Trophoblast cell (in vitro differentiated cells and primary cell): ENCODE measurements around the gene ABCA13.
A peak's percentile ranks its signal among the peaks of the same experiment; 100 is the strongest.

ENCODE experiments used
- DNase-seq, 2 donors: peaks; one replicate each; pipeline ENCODE4 v3.0.0-alpha.2; 2016
- H2AFZ ChIP-seq: 2 replicates; pipeline ENCODE4 v1.6.1; 2013; ENCODE audit warnings: low read length, moderate library complexity, mild to moderate bottlenecking; ENCODE audit not compliant: insufficient read depth, poor library complexity
- H2AK5ac ChIP-seq: 2 replicates; pipeline ENCODE4 v1.6.1; 2013; ENCODE audit warnings: mild to moderate bottlenecking, low read length
- H2BK120ac ChIP-seq: 2 replicates; pipeline ENCODE4 v1.6.1; 2013; ENCODE audit warnings: low read length, mild to moderate bottlenecking, moderate library complexity; ENCODE audit not compliant: insufficient read depth, poor library complexity
- H2BK12ac ChIP-seq: 2 replicates; pipeline ENCODE4 v1.6.1; 2013; ENCODE audit warnings: mild to moderate bottlenecking, low read length, moderate library complexity
- H2BK5ac ChIP-seq: 2 replicates; pipeline ENCODE4 v1.6.1; 2013; ENCODE audit warnings: low read length, low read depth, moderate library complexity, mild to moderate bottlenecking; ENCODE audit not compliant: poor library complexity
- H3K14ac ChIP-seq: 2 replicates; pipeline ENCODE4 v1.6.1; 2013; ENCODE audit warnings: mild to moderate bottlenecking, low read length
- H3K18ac ChIP-seq: 2 replicates; pipeline ENCODE4 v1.6.1; 2013; ENCODE audit warnings: mild to moderate bottlenecking, low read length
- H3K23ac ChIP-seq: 2 replicates; pipeline ENCODE4 v1.6.1; 2013; ENCODE audit warnings: low read length
- H3K27ac ChIP-seq: 2 replicates; pipeline ENCODE4 v1.5.1; 2013; ENCODE audit warnings: low read depth, mild to moderate bottlenecking, inconsistent platforms, low read length, moderate library complexity
- H3K27me3 ChIP-seq: 2 replicates; pipeline ENCODE4 v1.6.1; 2013; ENCODE audit warnings: inconsistent platforms, mild to moderate bottlenecking, low read length, moderate library complexity; ENCODE audit not compliant: insufficient read depth
- H3K36me3 ChIP-seq, 2 experiments: 1 replicate in 1 of 2; 2 replicates in 1 of 2; pipeline ENCODE4 v1.6.1; 2013; ENCODE audit warnings: low read length in 2 of 2, mild to moderate bottlenecking in 2 of 2, moderate library complexity in 1 of 2; ENCODE audit not compliant: insufficient read depth in 2 of 2, control insufficient read depth in 1 of 2
- H3K4ac ChIP-seq: 2 replicates; pipeline ENCODE4 v1.6.1; 2013; ENCODE audit warnings: low read depth, mild to moderate bottlenecking, low read length, moderate library complexity
- H3K4me1 ChIP-seq, 2 experiments: 1 replicate in 1 of 2; 2 replicates in 1 of 2; pipeline ENCODE4 v1.6.1; 2013; ENCODE audit warnings: low read length in 2 of 2, mild to moderate bottlenecking in 2 of 2, moderate library complexity in 1 of 2; ENCODE audit not compliant: insufficient read depth in 2 of 2, control insufficient read depth in 1 of 2
- H3K4me2 ChIP-seq: 2 replicates; pipeline ENCODE4 v1.6.1; 2013; ENCODE audit warnings: inconsistent platforms, mild to moderate bottlenecking, low read length, moderate library complexity
- H3K4me3 ChIP-seq: 2 replicates; pipeline ENCODE4 v1.5.1; 2013; ENCODE audit warnings: mild to moderate bottlenecking, low read depth, low read length, inconsistent platforms
- H3K79me1 ChIP-seq: one replicate; pipeline ENCODE4 v1.6.1; 2013; ENCODE audit warnings: low read length
- H3K79me2 ChIP-seq: 2 replicates; pipeline ENCODE4 v1.6.1; 2013; ENCODE audit warnings: low read length, mild to moderate bottlenecking; ENCODE audit not compliant: control insufficient read depth, insufficient read depth, poor library complexity
- H3K9ac ChIP-seq: 2 replicates; pipeline ENCODE4 v1.6.1; 2013; ENCODE audit warnings: mild to moderate bottlenecking, low read length
- H3K9me3 ChIP-seq: 2 replicates; pipeline ENCODE4 v1.6.1; 2013; ENCODE audit warnings: low read depth, mild to moderate bottlenecking, control low read depth, inconsistent platforms, low read length; ENCODE audit not compliant: insufficient read depth
- H4K12ac ChIP-seq: 2 replicates; pipeline ENCODE4 v1.6.1; 2013; ENCODE audit warnings: low read depth, mild to moderate bottlenecking, low read length, moderate library complexity
- H4K8ac ChIP-seq: 2 replicates; pipeline ENCODE4 v1.6.1; 2013; ENCODE audit warnings: low read depth, mild to moderate bottlenecking, low read length, moderate library complexity
- H4K91ac ChIP-seq: one replicate; pipeline ENCODE4 v1.6.1; 2013; ENCODE audit warnings: low read depth, mild to moderate bottlenecking, low read length, moderate library complexity
- WGBS: extraction: QIAGEN DNeasy Blood & Tissue Kit; methylation state at CpG from one replicate; pipeline ENCODE4 v1.1.7; 2013; ENCODE audit warnings: missing lambda C conversion rate; ENCODE audit not compliant: insufficient read length, insufficient coverage; ENCODE audit errors: extremely low coverage; 5-methylcytosine and 5-hydroxymethylcytosine counted together

Gene ABCA13

DNA sequence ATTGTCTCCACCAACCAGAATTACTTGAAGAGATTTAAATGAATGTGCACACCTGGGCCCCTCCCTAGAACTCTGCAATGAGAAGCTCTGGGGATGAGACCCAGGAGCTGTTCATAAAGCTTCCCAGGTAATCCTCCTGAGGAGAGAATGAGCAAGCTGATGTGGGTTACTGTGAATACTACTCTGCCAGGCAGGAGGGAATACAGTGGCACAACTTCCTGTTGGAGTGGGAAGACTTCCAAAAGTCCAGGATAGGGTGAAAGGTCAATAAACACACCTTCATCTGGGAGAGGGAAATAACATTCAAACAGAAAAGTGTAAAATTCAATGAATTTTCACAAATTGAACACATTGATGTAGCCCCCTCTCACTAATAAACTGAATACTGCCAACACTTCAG lies 351.4 kb downstream of the ABCA13 start:
- DNase-seq: no peak
- Histone ChIP-seq H2AFZ (no peak overlapping the region), H3K79me2 (no peaks in the 10 kb centered on the region), H3K79me1 (no peaks in the 10 kb centered on the region), H4K8ac (no peak overlapping the region), H4K91ac (no peak overlapping the region), H3K4me2 (no peak overlapping the region), H3K4me1 (no peaks in the 10 kb centered on the region), H3K14ac (no peak overlapping the region), H3K9ac (no peak overlapping the region), H3K23ac (no peak overlapping the region), H3K36me3 (no peaks in the 10 kb centered on the region), H3K27me3 (no peaks in the 10 kb centered on the region), H2BK120ac (no peak overlapping the region), H3K9me3 (no peaks in the 10 kb centered on the region), H2BK5ac (no peak overlapping the region), H3K4ac (no peak overlapping the region), H2AK5ac (no peak overlapping the region), H3K18ac (no peak overlapping the region), H4K12ac (no peak overlapping the region), H2BK12ac (no peak overlapping the region), H3K4me3 (no peak overlapping the region), H3K27ac (no peak overlapping the region)

DNA sequence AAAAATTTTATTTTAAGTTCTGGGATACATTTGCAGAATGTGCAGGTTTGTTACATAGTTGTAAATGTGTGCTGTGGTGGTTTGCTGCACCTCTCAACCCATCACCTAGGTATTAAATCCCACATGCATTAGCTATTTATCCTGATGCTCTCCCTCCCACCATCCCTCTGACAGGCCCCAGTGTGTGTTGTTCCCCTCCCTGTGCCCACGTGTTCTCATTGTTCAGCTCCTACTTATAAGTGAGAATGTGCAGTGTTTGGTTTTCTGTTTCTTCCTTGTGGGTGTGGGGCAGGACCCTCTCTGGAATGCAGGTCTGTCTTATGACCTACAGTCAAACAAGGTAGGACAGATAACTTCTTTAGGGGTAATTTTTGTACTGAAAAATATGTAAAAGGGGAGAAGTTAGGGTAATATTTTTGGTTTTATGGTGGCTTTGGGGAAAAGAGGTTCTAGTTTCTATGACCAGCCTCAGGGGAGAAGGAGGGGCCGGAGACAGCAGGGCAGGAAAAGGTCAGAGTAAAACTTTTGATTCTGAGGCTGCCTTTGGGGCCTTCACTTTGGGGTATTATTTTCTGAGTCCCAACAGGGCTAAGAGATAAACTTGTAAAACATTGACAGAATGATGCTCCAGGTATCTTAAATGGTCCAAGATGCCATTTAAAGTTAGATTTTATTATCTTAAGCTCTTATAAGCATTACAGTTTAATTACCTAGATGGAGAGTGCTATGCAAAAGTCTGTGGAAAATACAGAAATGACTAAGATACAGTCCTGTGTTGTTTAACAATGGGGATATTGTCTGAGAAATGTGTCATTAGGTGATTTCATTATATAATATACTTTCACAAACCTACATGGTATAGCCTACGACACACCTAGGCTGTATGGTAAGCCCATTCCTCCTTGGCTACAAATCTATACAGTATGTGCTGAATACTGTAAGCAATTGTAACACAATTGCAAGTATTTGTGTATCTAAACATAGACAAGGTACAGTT lies 354.8 kb downstream of the ABCA13 start:
- H3K14ac ChIP-seq: no peak overlapping the region
- no peak overlapping the region for H3K27ac ChIP-seq
- H3K18ac ChIP-seq: no peak overlapping the region
- no peak overlapping the region for H3K9ac ChIP-seq
- no peaks in the 10 kb centered on the region for H3K27me3 ChIP-seq
- no peak overlapping the region for H4K8ac ChIP-seq
- no peak overlapping the region for H3K4ac ChIP-seq
- no peaks in the 10 kb centered on the region for H3K36me3 ChIP-seq
- no peaks in the 10 kb centered on the region for H3K4me1 ChIP-seq
- no peak overlapping the region for H3K4me2 ChIP-seq
- no peaks in the 10 kb centered on the region for H3K79me2 ChIP-seq
- H2BK120ac ChIP-seq: no peak overlapping the region
- no peak overlapping the region for H4K91ac ChIP-seq
- H2BK5ac ChIP-seq: no peak overlapping the region
- no peak overlapping the region for H3K4me3 ChIP-seq
- WGBS: no CpG with 5 or more reads among the region's 3 CpGs
- no peak for DNase-seq
- H3K9me3 ChIP-seq: no peaks in the 10 kb centered on the region
- no peak overlapping the region for H2AK5ac ChIP-seq
- no peak overlapping the region for H2AFZ ChIP-seq
- H2BK12ac ChIP-seq: no peak overlapping the region
- no peak overlapping the region for H3K23ac ChIP-seq
- H3K79me1 ChIP-seq: no peaks in the 10 kb centered on the region
- H4K12ac ChIP-seq: no peak overlapping the region

DNA sequence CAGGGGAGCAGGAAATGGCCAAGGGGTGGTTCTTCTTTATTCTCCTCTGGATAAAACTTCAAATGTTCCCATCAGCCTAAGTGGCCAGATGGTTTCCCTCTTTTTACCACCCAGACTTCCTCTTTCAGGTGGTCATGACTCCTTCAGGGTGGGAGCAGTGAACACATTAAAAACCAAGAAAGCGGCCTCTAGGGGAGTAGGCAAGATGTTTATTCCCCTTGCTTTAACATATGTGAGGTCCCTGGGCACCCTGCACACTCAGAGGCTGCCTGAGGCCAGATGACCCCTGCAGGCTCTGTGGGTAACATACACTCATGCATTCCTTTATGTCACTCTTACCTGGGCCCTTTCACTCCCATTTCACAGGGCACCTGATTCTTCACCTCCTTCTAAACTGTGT lies 357.4 kb downstream of the ABCA13 start:
- H3K79me2 ChIP-seq: no peaks in the 10 kb centered on the region
- H3K9me3 ChIP-seq: no peaks in the 10 kb centered on the region
- H3K23ac ChIP-seq: no peak overlapping the region
- H2AK5ac ChIP-seq: no peak overlapping the region
- no peak overlapping the region for H4K8ac ChIP-seq
- no peak overlapping the region for H2BK12ac ChIP-seq
- H2BK120ac ChIP-seq: no peak overlapping the region
- H3K14ac ChIP-seq: no peak overlapping the region
- H4K12ac ChIP-seq: no peak overlapping the region
- H2BK5ac ChIP-seq: no peak overlapping the region
- no peak overlapping the region for H3K4ac ChIP-seq
- H3K9ac ChIP-seq: no peak overlapping the region
- H2AFZ ChIP-seq: no peak overlapping the region
- H3K4me3 ChIP-seq: no peak overlapping the region
- no CpG with 5 or more reads among the region's 1 CpG for WGBS
- no peaks in the 10 kb centered on the region for H3K4me1 ChIP-seq
- H3K18ac ChIP-seq: no peak overlapping the region
- no peaks in the 10 kb centered on the region for H3K79me1 ChIP-seq
- H3K36me3 ChIP-seq: no peaks in the 10 kb centered on the region
- H3K4me2 ChIP-seq: no peak overlapping the region
- no peak for DNase-seq
- H3K27me3 ChIP-seq: no peaks in the 10 kb centered on the region
- H3K27ac ChIP-seq: no peak overlapping the region
- H4K91ac ChIP-seq: no peak overlapping the region

DNA sequence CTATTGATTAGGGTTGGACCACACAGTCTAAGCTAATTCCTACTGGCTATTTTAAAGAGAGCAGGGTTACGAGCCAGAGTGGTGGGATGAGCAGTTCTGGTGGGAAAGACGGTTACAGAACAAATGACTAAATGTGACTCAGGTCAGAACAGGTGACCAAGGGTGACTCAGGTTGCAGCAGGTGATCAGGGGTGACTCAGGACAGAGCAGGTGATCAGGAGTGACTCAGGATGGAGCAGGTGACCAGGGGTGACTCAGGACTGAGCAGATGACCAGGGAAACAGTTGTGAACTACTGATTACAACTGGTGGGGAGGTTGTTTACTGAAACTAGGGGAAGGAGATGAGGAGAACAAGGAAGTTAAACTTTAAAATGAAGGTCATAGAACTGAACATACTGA lies 366.3 kb downstream of the ABCA13 start:
- Histone ChIP-seq H3K79me1 (no peaks in the 10 kb centered on the region), H4K91ac (no peak overlapping the region), H3K27me3 (no peaks in the 10 kb centered on the region), H3K27ac (no peak overlapping the region), H3K14ac (no peak overlapping the region), H3K36me3 (no peaks in the 10 kb centered on the region), H4K12ac (no peak overlapping the region), H3K4me3 (no peak overlapping the region), H3K4me2 (no peak overlapping the region), H2BK120ac (no peak overlapping the region), H3K4me1 (no peaks in the 10 kb centered on the region), H3K18ac (no peak overlapping the region), H2AFZ (no peak overlapping the region), H3K9me3 (peaks cover 7% of the 10 kb centered on the region), H3K9ac (no peak overlapping the region), H2BK5ac (no peak overlapping the region), H3K79me2 (no peaks in the 10 kb centered on the region), H4K8ac (no peak overlapping the region), H2AK5ac (no peak overlapping the region), H2BK12ac (no peak overlapping the region), H3K23ac (no peak overlapping the region), H3K4ac (no peak overlapping the region)
- WGBS: no CpG with 5 or more reads among the region's 2 CpGs
- peak; percentile 55 to 61 for DNase-seq
